ENCODE measurements around the gene PGM2L1.

DNA sequence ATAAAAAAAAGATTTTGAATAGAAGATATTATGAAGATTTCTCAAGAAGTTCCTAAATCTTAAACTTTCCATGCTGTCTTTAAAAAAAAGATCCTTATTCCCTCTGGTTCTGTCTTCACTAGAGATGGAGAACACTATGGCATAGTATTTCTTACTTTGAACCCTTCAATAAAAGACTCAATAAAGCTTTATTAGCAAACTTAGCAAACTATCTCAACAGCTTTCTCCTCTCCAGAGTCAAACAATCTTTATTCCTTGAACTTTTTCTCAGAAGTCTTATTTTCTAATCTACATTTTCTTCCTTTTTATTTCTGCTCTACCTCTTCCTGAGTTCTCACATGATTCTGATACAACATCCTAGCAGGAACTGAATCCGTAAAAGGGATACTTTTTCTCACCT, 65.0 kb downstream of the PGM2L1 start:
- TF ChIP-seq, protein P1, sequence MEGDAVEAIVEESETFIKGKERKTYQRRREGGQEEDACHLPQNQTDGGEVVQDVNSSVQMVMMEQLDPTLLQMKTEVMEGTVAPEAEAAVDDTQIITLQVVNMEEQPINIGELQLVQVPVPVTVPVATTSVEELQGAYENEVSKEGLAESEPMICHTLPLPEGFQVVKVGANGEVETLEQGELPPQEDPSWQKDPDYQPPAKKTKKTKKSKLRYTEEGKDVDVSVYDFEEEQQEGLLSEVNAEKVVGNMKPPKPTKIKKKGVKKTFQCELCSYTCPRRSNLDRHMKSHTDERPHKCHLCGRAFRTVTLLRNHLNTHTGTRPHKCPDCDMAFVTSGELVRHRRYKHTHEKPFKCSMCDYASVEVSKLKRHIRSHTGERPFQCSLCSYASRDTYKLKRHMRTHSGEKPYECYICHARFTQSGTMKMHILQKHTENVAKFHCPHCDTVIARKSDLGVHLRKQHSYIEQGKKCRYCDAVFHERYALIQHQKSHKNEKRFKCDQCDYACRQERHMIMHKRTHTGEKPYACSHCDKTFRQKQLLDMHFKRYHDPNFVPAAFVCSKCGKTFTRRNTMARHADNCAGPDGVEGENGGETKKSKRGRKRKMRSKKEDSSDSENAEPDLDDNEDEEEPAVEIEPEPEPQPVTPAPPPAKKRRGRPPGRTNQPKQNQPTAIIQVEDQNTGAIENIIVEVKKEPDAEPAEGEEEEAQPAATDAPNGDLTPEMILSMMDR (conservative IDR thresholded peaks at IDR 0.05) = no peak
- no peak for TF ChIP-seq EZH2 (IDR thresholded peaks at IDR 0.05; ENCODE audit: low read depth)
